IMR-90 (cell line): ENCODE data around the gene SIK2. TPM values are rescaled to one million over a fixed set of nuclear protein-coding genes. Genes with fewer than 3 reads are reported as not detected.

Experiments used
- ATAC-seq: fragments of 200-7000 bp; cut with Tn5 transposase; 2 replicates; pipeline ENCODE4 v1.9.1; 2020; ENCODE audit warnings: low read depth, mild to moderate bottlenecking, moderate library complexity
- BruUV-seq: library from RNA; stranded (reverse); fragments of 400-500 nt; replicated peaks from 2 replicates; lab custom pipeline; 2021; lab: Mats Ljungman, UMichigan
- CTCF ChIA-PET: fragments of 300-600 bp; formaldehyde crosslinking; extraction: SDS; loops from one replicate; lab custom pipeline; 2021; ENCODE audit warnings: antibody characterized with exemption; lab: Yijun Ruan, JAX
- POLR2A ChIA-PET: fragments of 300-600 bp; sonication (Branson Sonifier 250); formaldehyde crosslinking; loops from one replicate; lab custom pipeline; 2022; ENCODE audit warnings: antibody characterized with exemption; ENCODE audit not compliant: unreplicated experiment; lab: Charles Lee
- DNase-seq: peaks from one replicate; pipeline ENCODE4 v3.0.0; 2013
- H2AFZ ChIP-seq: replicated peaks from 2 replicates; pipeline ENCODE3; 2013; ENCODE audit warnings: low read length, mild to moderate bottlenecking; ENCODE audit not compliant: poor library complexity
- H2AK5ac ChIP-seq: 2 replicates; pipeline ENCODE4 v1.6.1; 2013; ENCODE audit warnings: low read depth, low read length, inconsistent platforms
- H2AK9ac ChIP-seq: replicated peaks from 2 replicates; pipeline ENCODE3; 2013; ENCODE audit warnings: mild to moderate bottlenecking, low read depth, low read length, moderate library complexity; ENCODE audit not compliant: poor library complexity
- H2BK120ac ChIP-seq: 2 replicates; pipeline ENCODE4 v1.6.1; 2013; ENCODE audit warnings: low read depth, low read length, inconsistent platforms
- H2BK15ac ChIP-seq: 3 replicates; pipeline ENCODE4 v1.6.1; 2013; ENCODE audit warnings: low read depth, low read length, inconsistent platforms
- H2BK20ac ChIP-seq: 2 replicates; pipeline ENCODE4 v1.6.1; 2013; ENCODE audit warnings: low read depth, mild to moderate bottlenecking, inconsistent platforms, low read length, moderate library complexity
- H2BK5ac ChIP-seq: 2 replicates; pipeline ENCODE4 v1.6.1; 2013; ENCODE audit warnings: mild to moderate bottlenecking, low read depth, low read length, inconsistent platforms; ENCODE audit not compliant: poor library complexity, severe bottlenecking
- H3K14ac ChIP-seq: replicated peaks from 2 replicates; pipeline ENCODE4 v1.6.1; 2013; ENCODE audit warnings: low read depth, low read length, inconsistent platforms
- H3K18ac ChIP-seq: 2 replicates; pipeline ENCODE4 v1.6.1; 2013; ENCODE audit warnings: low read depth, low read length, control low read depth
- H3K23ac ChIP-seq: 2 replicates; pipeline ENCODE4 v1.6.1; 2013; ENCODE audit warnings: low read depth, low read length, inconsistent platforms
- H3K27ac ChIP-seq: 2 replicates; pipeline ENCODE4 v1.5.1; 2013; ENCODE audit warnings: mild to moderate bottlenecking, control low read depth, low read length; ENCODE audit not compliant: insufficient read depth
- H3K27me3 ChIP-seq: 2 replicates; pipeline ENCODE4 v1.6.1; 2013; ENCODE audit warnings: low read length; ENCODE audit not compliant: control insufficient read depth, insufficient read depth
- H3K36me3 ChIP-seq: 2 replicates; pipeline ENCODE4 v1.6.1; 2013; ENCODE audit warnings: low read length, mixed read lengths; ENCODE audit not compliant: control insufficient read depth, insufficient read depth
- H3K4ac ChIP-seq: 2 replicates; pipeline ENCODE4 v1.6.1; 2013; ENCODE audit warnings: low read depth, low read length, inconsistent platforms
- H3K4me1 ChIP-seq: 2 replicates; pipeline ENCODE4 v1.6.1; 2013; ENCODE audit warnings: low read length, mixed read lengths; ENCODE audit not compliant: control insufficient read depth, insufficient read depth
- H3K4me2 ChIP-seq: 2 replicates; pipeline ENCODE4 v1.6.1; 2013; ENCODE audit warnings: low read depth, mild to moderate bottlenecking, control low read depth, low read length, moderate library complexity
- H3K4me3 ChIP-seq: 2 replicates; pipeline ENCODE4 v1.5.1; 2013; ENCODE audit warnings: low read depth, mild to moderate bottlenecking, control low read depth, low read length, moderate library complexity; ENCODE audit not compliant: insufficient read depth
- H3K56ac ChIP-seq: 2 replicates; pipeline ENCODE4 v1.6.1; 2013; ENCODE audit warnings: low read length, inconsistent platforms; ENCODE audit not compliant: insufficient read depth; ENCODE audit errors: extremely low read depth
- H3K79me1 ChIP-seq, 2 experiments: 2 replicates each; pipeline ENCODE4 v1.6.1; 2013; ENCODE audit warnings: low read length in 2 of 2, inconsistent platforms in 1 of 2, low read depth in 1 of 2
- H3K9ac ChIP-seq: 2 replicates; pipeline ENCODE4 v1.6.1; 2013; ENCODE audit warnings: low read depth, low read length, control low read depth
- H3K9me1 ChIP-seq: 2 replicates; pipeline ENCODE4 v1.6.1; 2013; ENCODE audit warnings: low read length, inconsistent platforms; ENCODE audit not compliant: insufficient read depth
- H3K9me3 ChIP-seq: 2 replicates; pipeline ENCODE4 v1.6.1; 2013; ENCODE audit warnings: low read length; ENCODE audit not compliant: control insufficient read depth, insufficient read depth
- H4K20me1 ChIP-seq: 2 replicates; pipeline ENCODE4 v1.6.1; 2013; ENCODE audit warnings: low read length, inconsistent platforms; ENCODE audit not compliant: insufficient read depth
- H4K5ac ChIP-seq: 2 replicates; pipeline ENCODE4 v1.6.1; 2013; ENCODE audit warnings: mild to moderate bottlenecking, low read depth, low read length, control low read depth
- H4K8ac ChIP-seq, 2 experiments: 2 replicates each; pipeline ENCODE4 v1.6.1; 2013; ENCODE audit warnings: low read depth in 2 of 2, low read length in 2 of 2, control low read depth in 1 of 2, inconsistent platforms in 1 of 2
- H4K91ac ChIP-seq: 2 replicates; pipeline ENCODE4 v1.6.1; 2013; ENCODE audit warnings: low read depth, low read length, inconsistent platforms; ENCODE audit not compliant: insufficient read depth
- BHLHE40 ChIP-seq: fragments of 150-350 bp; IDR thresholded peaks from 2 replicates; pipeline ENCODE4 v1.6.1; 2016; ENCODE audit warnings: mild to moderate bottlenecking, low read depth, low read length
- CEBPB ChIP-seq: IDR thresholded peaks from 2 replicates; pipeline ENCODE4 v1.6.1; 2012; ENCODE audit warnings: low read depth, low read length, improper control_type of control experiment
- CHD1 ChIP-seq: IDR thresholded peaks from 2 replicates; pipeline ENCODE4 v1.6.1; 2012; ENCODE audit warnings: low read depth, low read length, improper control_type of control experiment
- CTCF ChIP-seq: conservative IDR thresholded peaks from 2 replicates; pipeline ENCODE4 v1.5.1; 2012; ENCODE audit warnings: mild to moderate bottlenecking, low read depth, low read length, improper control_type of control experiment
- FOS ChIP-seq: fragments of 150-350 bp; IDR thresholded peaks from 2 replicates; pipeline ENCODE4 v1.6.1; 2016; ENCODE audit warnings: low read depth, low read length
- MAZ ChIP-seq: IDR thresholded peaks from 2 replicates; pipeline ENCODE4 v1.6.1; 2012; ENCODE audit warnings: low read depth, mild to moderate bottlenecking, low read length, improper control_type of control experiment, moderate library complexity, borderline replicate concordance
- POLR2A ChIP-seq: IDR thresholded peaks from 2 replicates; pipeline ENCODE4 v1.6.1; 2012; ENCODE audit warnings: mild to moderate bottlenecking, low read depth, low read length
- RCOR1 ChIP-seq: IDR thresholded peaks from 2 replicates; pipeline ENCODE4 v1.6.1; 2012; ENCODE audit warnings: mild to moderate bottlenecking, low read length, improper control_type of control experiment; ENCODE audit not compliant: insufficient replicate concordance
- RFX5 ChIP-seq: IDR thresholded peaks from 2 replicates; pipeline ENCODE4 v1.8.0; 2012; ENCODE audit warnings: low read depth, mild to moderate bottlenecking, low read length, moderate library complexity
- WGBS, 2 experiments: methylation state at CpG; one replicate each; pipeline versions ENCODE4 v1.1.5 to v1.1.7; 2013; ENCODE audit warnings: missing lambda C conversion rate in 2 of 2; ENCODE audit not compliant: insufficient read length in 1 of 2; ENCODE audit errors: extremely low coverage in 2 of 2; 5-methylcytosine and 5-hydroxymethylcytosine counted together
- dilution Hi-C: fragments of 300-500 bp; cut with HindIII; formaldehyde crosslinking; loops from one replicate; pipeline ENCODE4 v1.14.3; 2018; ENCODE audit warnings: low sequenced_read_pairs; ENCODE audit not compliant: unreplicated experiment
- in situ Hi-C: fragments of 300-500 bp; cut with MboI; formaldehyde crosslinking; loops from 3 replicates; pipeline ENCODE4 v1.14.3; 2019; ENCODE audit warnings: low sequenced_read_pairs, inconsistent platforms, mixed read lengths
- intact Hi-C: fragments of 100-400 bp; cut with micrococcal nuclease; formaldehyde crosslinking; loops from 2 replicates; pipeline ENCODE4 v1.10.0; 2022
- polyA plus RNA-seq, 3 experiments: library from polyadenylated mRNA; depleted of rRNA; stranded (reverse); fragments of >200 nt; gene quantifications; 2 replicates each; pipeline ENCODE4 v1.2.3, GENCODE V29; 2012; ENCODE audit warnings: low replicate concordance in 1 of 3
- total RNA-seq: library from RNA; depleted of rRNA; stranded (reverse); fragments of >200 nt; gene quantifications from 2 replicates; pipeline ENCODE4 v1.2.3, GENCODE V29; 2012
- TF ChIP-seq, protein P1 (sequence below): fragments of 150-350 bp; IDR thresholded peaks from 2 replicates; pipeline ENCODE4 v1.6.1; 2016; ENCODE audit warnings: low read depth, mild to moderate bottlenecking, low read length, moderate library complexity, borderline replicate concordance
- TF ChIP-seq, protein P2 (sequence below): fragments of 150-350 bp; IDR thresholded peaks from 2 replicates; pipeline ENCODE4 v1.6.1; 2017; ENCODE audit warnings: mild to moderate bottlenecking, antibody characterized with exemption, low read length, low read depth

SIK2 gene
- total and polyA plus RNA-seq, 2 of the 4 experiments (the other 2 are of a cell fraction) = 7.9 to 10.4 TPM

DNA sequence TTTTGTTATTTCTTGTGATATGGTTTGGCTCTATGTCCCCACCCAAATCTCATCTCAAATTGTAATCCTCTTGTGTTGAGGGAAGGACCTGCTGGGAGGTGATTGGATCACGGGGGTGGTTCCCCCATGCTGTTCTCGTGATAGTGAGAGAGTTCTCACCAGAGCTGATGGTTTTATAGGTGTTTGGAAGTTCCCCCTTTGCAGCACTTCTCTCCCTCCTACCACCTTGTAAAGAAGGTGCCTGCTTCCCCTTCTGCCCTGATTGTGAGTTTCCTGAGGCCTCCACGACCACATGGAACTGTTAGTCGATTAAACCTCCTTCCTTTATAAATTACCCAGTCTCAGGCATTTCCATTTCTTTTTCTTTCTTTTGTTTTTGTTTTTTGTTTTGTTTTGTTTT lies 24.4 kb upstream of the SIK2 start:
- no peak overlapping the region for H3K14ac ChIP-seq
- no peak overlapping the region for H2AFZ ChIP-seq
- no TSS peak for BruUV-seq
- no peak overlapping the region for H3K9ac ChIP-seq
- H4K20me1 ChIP-seq = no peaks in the 10 kb centered on the region
- H2AK5ac ChIP-seq = no peak overlapping the region
- no peak for TF ChIP-seq BHLHE40
- no peak for TF ChIP-seq RFX5
- TF ChIP-seq, protein P1, sequence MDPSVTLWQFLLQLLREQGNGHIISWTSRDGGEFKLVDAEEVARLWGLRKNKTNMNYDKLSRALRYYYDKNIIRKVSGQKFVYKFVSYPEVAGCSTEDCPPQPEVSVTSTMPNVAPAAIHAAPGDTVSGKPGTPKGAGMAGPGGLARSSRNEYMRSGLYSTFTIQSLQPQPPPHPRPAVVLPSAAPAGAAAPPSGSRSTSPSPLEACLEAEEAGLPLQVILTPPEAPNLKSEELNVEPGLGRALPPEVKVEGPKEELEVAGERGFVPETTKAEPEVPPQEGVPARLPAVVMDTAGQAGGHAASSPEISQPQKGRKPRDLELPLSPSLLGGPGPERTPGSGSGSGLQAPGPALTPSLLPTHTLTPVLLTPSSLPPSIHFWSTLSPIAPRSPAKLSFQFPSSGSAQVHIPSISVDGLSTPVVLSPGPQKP = no peak
- no peak for TF ChIP-seq CTCF
- TF ChIP-seq POLR2A = no peak
- TF ChIP-seq, protein P2, sequence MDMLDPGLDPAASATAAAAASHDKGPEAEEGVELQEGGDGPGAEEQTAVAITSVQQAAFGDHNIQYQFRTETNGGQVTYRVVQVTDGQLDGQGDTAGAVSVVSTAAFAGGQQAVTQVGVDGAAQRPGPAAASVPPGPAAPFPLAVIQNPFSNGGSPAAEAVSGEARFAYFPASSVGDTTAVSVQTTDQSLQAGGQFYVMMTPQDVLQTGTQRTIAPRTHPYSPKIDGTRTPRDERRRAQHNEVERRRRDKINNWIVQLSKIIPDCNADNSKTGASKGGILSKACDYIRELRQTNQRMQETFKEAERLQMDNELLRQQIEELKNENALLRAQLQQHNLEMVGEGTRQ = no peak
- TF ChIP-seq CEBPB = no peak
- no peak for TF ChIP-seq FOS
- TF ChIP-seq CHD1 = no peak
- TF ChIP-seq RCOR1 = no peak
- no peak for TF ChIP-seq MAZ
- intact Hi-C loops (no loop called here), in situ Hi-C loops (loop anchor here (25.0 kb wide), 1 partner anchor 409 kb away; no protein-coding TSS in a partner anchor), dilution Hi-C loops (no loop called here)
- H3K4ac ChIP-seq = no peak overlapping the region
- H4K8ac ChIP-seq = no peak overlapping the region
- no peak overlapping the region for H2AK9ac ChIP-seq
- H3K27ac ChIP-seq = no peak overlapping the region
- no CpG with 5 or more reads among the region's 4 CpGs for WGBS, 2 experiments
- no peaks in the 10 kb centered on the region for H3K9me3 ChIP-seq
- H3K4me1 ChIP-seq = peaks cover 6% of the 10 kb centered on the region
- no peak overlapping the region for H2BK20ac ChIP-seq
- H3K27me3 ChIP-seq = no peaks in the 10 kb centered on the region
- H3K36me3 ChIP-seq = no peaks in the 10 kb centered on the region
- no peaks in the 10 kb centered on the region for H3K79me1 ChIP-seq
- no peak overlapping the region for H2BK15ac ChIP-seq
- H3K4me2 ChIP-seq = no peak overlapping the region
- no peak overlapping the region for H2BK120ac ChIP-seq
- no peak overlapping the region for H2BK5ac ChIP-seq
- ChIA-PET POLR2A (no interaction called here), CTCF (no interaction called here)
- H3K4me3 ChIP-seq = no peak overlapping the region
- DNase-seq = no peak
- H4K91ac ChIP-seq = no peak overlapping the region
- no peak overlapping the region for H4K5ac ChIP-seq
- H3K23ac ChIP-seq = no peak overlapping the region
- 0 out of 2 replicates have a peak, but pooled peaks cover 5% of the 10 kb centered on the region for H3K9me1 ChIP-seq
- no peak overlapping the region for H3K56ac ChIP-seq
- no peak overlapping the region for H3K18ac ChIP-seq
- no peak for ATAC-seq
